ENCODE data around the gene NCOA3.

The NCOA3 gene

DNA sequence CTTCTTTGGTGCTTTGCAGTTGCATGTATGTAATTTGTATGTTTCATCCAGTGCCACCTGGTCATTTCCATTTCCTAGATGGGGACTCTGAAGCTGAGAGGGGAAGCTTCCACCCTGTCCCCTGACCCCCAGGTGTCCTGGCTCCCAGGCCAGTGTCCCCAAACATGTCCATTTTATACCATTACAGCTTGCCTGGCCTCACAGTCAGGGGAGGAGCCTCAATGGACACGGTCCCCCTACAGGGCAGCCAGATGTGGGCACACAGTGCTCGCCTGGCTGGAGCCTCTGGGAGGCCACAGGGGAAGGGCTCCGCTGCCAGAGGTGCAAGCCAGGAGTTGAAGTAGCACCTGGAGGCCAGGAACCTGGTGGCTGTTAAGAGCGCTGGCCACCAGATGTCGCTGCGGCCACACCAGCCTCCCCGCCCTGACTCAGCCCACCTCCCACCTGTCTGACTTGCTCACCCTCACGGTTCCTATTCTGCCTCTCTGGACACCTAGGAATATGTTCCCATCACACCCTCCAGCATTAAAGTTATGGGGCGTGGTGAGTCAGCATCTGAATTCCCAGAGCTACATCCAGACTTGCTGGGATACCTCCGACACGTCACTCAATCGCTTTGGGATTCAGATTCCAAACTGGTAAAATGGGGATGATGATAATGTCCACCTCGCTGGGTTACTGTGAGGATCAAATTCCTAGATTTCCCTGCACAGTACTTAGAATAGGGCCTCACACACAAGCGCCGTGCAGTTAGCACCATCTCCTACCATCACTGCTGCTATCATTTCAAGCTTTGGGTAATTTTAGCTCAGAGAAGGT lies 176.2 kb downstream of the NCOA3 start:
- no peak for DNase-seq (ENCODE audit: low read depth in 2 of 2)

DNA sequence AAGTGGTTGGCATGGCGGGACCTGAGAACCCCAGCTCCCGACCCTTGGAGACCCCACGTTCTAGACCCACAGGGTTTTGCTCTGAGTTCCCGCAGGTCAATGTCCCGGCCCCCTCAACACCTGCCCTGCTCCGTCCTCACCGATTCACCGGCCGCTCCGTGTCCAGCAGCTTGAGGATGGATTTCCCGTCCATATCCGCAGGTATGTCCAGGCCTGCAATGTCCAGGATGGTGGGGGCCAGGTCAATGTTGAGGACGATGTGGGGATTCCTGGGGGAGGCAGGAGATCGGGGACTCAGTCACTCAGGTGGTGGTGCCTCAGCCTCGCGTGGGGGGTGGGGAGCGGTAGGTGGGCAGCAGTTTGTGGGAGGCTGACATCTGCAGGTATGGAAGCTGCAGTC lies 176.8 kb downstream of the NCOA3 start:
- no peak for DNase-seq (ENCODE audit: low read depth in 2 of 2)

- DNase-seq (ENCODE audit: low read depth in 2 of 2) = no peak
These were observed 177.8 kb downstream of the NCOA3 start for GRCh38 chr20:47679462-47679861.

DNA sequence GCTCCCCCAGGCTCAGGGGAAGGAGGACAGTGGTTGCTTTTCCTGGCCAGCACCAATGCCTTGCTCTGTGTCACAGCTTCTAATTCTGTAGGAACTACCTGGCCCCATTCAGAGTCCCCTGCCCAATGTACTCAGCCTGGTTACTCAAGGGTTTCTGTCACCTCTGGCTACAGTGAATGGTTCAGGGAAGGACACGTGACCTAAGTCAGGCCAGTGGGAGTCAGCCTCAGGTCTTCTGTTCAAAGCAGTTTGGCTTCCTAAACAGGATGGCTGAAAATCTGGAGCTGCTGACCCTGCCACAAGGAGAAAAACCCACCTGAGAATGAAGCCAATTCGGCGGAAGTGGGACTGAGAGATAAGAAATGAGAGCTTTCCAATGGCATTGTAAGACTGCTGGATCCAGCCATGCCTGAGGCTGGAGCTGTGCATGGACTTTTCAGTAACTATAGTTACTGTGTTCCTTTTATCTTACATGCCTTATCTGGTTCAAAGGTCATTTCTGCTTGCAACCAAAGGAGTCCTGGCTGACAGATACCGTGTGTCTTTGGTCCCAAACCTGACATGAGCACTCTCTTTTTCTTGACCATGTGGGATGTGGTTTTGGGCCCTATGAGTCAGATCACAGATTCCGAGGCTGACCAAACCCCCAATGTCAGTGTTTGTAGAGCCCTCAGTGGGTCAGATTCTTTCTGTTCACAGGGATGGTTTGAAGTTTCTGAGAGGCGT lies 179.3 kb downstream of the NCOA3 start:
- DNase-seq (ENCODE audit: low read depth in 2 of 2) = no peak

GRCh38 chr20:47682028-47682783 lies 180.5 kb downstream of the NCOA3 start:
- DNase-seq (ENCODE audit: low read depth in 2 of 2) = no peak

- DNase-seq (ENCODE audit: low read depth in 2 of 2) = no peak
These were observed 181.2 kb downstream of the NCOA3 start for GRCh38 chr20:47682916-47683315.

- no peak for DNase-seq (ENCODE audit: low read depth in 2 of 2)
These were observed 182.8 kb downstream of the NCOA3 start for GRCh38 chr20:47684306-47685080.

DNA sequence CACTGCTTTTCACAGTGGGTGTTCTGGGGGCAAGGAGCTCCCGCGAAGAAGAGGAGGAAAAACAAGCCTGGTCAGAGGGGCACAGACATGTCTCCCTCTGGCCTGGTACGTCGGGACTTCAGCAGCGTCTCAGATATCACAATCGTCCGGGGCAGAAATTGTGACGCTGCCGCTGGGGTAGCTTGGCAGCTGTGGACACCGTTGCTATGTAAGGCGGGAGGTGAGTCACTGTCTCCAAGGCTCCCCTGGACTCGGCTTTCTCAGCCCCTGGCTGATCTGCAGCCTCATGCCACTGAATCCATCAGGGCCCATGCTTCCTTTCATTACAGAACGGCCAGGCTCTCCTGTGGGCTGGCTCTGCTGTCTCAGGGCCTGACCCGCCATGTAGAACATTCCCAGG lies 184.9 kb downstream of the NCOA3 start:
- DNase-seq (ENCODE audit: low read depth in 2 of 2) = no peak

GRCh38 chr20:47687095-47687987 lies 185.7 kb downstream of the NCOA3 start:
- DNase-seq (ENCODE audit: low read depth in 2 of 2) = no peak

DNA sequence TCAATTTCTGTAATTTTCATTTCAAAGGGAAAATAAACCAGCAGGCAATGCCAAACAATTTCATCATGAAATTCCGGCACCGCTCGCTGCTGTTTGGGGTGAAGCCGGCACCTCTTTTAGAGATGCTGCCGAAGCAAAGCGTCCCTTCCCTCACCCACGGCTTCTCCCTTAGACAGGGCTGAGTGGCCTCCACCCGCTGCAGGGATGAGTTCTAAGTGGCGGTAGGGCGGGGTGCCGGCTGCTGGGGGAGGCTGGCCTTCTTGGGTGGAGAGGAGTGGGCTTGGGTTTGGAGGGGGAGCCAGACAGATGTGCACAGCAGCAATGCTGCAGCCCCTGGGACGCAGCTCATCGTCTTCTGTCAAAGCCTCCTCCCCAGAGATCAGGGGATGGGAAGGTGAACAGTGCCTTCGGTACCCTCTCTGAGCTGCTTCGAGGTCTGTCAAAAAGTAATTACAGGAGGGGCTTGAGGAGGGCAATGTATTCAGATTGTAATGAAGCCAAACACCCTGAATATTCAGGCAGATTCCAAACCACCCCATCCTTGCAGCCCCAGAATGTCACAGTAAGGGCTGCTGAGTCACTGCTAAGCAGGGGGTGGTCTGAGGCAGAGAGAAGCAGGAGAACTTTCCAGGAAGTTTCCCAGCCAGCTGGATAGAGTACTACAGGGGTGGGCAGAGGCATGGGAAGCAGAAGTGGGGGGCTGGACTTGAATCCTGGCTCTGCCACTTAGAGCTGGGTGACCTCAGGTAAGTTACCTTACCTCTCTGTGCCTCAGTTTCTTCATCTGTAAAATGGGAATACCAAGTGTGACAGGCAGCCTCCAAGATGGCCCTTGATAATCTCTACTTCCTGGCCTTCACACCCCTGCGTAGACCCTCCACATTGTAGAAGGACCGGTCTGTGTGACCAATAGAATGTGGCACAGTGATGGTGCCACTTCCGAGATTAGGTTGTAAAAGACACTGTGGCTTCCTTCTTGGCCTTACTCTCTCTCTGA lies 187.0 kb downstream of the NCOA3 start:
- no peak for DNase-seq (ENCODE audit: low read depth in 2 of 2)

DNA sequence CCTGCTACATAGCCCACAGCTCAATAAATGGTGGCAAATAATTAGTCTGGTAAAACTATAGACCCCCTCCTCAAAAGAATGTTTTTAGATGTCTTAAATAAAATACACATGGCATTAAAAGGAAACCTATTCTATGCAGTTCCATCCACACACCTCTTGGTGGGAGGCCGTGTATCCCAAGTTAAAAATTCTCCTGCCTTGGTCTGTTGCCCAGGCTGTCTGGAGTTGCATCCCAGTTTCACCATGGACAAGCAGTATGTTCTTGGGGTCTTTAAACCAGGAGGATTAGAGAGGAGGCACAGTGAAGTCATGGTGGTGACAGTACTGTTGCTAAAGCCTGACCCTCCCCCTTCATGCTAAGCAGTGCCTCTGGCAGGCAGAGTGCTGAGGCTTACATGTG lies 188.0 kb downstream of the NCOA3 start:
- DNase-seq (ENCODE audit: low read depth in 2 of 2) = no peak

DNA sequence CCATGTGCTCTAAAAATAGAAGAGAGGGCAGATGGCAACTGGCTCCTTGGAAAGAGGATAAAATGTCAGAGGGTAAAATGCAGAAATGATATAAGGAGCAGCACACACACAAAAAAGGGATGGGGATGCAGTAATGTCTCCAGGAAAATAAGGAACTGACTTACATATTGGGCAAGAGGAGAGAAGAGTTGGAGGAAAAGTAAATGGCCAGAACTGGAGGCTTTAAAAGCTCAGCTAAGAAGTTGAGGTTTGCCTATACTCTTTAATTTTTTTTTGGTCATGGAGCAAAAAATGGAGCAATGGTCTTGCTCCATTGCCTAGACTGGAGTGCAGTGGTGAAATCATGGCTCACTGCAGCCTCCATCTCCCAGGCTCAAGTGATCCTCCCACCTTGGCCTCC lies 189.9 kb downstream of the NCOA3 start:
- no peak for DNase-seq (ENCODE audit: low read depth in 2 of 2)

- DNase-seq (ENCODE audit: low read depth in 2 of 2) = no peak
These were observed 192.5 kb downstream of the NCOA3 start for GRCh38 chr20:47694021-47694818.

DNA sequence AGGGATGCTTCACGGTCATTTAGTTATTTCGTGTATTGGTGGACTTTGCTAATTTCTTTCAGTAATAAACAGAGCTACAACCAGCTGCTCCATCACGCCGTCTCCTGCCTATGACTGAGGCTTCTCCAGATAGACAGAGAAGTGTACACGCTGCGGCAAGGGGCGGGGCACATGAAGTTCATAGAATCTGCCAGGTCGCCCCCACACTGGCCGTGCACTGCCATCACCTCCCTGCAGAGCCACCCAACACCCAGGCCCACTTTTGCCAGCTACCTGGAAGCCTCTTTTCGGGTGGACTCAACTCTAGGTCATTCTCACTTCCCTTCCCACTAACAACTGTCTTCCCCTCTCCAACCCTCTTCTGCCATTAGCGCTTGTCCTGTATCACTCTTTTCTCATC lies 195.2 kb downstream of the NCOA3 start:
- DNase-seq (ENCODE audit: low read depth in 2 of 2) = no peak

GRCh38 chr20:47698142-47698541 lies 196.5 kb downstream of the NCOA3 start:
- no peak for DNase-seq (ENCODE audit: low read depth in 2 of 2)

- no peak for DNase-seq (ENCODE audit: low read depth in 2 of 2)
These were observed 198.1 kb downstream of the NCOA3 start for GRCh38 chr20:47699818-47700217.

DNA sequence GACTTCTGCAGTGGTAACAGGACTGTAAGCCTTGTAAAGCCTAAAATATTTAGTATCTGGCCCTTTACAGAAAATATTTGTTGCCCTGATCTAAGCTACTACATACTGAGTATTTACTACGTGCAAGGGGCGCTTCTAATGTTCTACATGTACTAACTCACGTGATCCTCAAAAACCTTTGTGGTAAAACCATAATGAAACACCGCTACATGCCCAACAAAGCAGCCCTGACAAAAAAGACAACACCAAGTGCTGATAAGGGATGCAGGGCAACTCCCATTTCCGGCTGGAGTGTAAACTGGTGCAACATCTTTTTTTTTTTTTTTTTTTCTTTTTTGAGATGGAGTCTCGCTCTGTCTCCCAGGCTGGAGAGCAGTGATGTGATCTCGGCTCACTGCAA lies 198.6 kb downstream of the NCOA3 start:
- DNase-seq (ENCODE audit: low read depth in 2 of 2) = no peak

DNA sequence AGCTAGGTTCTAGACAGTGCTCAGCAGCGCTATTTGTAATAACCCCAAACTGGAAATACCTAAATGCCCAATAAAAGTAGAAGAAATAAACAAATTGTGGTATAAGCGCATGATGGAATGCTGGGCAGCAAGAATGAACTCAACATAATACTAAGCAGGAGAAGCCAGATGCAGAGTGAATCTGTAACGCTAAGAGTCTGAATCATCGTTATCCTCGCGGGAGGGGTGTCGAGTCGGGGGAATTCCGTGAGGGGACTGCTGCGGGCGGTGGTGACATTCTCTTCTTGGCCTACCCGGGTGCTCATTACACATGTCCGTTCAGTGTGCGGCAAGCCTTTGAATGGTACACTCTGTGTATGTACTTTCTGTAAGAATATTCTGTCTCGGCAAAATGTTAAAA lies 199.9 kb downstream of the NCOA3 start:
- no peak for DNase-seq (ENCODE audit: low read depth in 2 of 2)

- no peak for DNase-seq (ENCODE audit: low read depth in 2 of 2)
These were observed 202.1 kb downstream of the NCOA3 start for GRCh38 chr20:47703748-47704147.

Data from fibroblast of skin of left quadriceps (primary cell).